ENCODE measurements around the gene DHX8.

- TF ChIP-seq PAX5 (IDR thresholded peaks at IDR 0.05; ENCODE audit: borderline replicate concordance, low read depth, low read length) (no peak), BRCA1 (IDR thresholded peaks at IDR 0.05; ENCODE audit: low read depth, low read length) (no peak), RAD21 (IDR thresholded peaks at IDR 0.05; ENCODE audit: insufficient read depth, low read depth, low read length) (no peak), EGR1 (IDR thresholded peaks at IDR 0.05; ENCODE audit: borderline replicate concordance in 1 of 2, low read depth in 2 of 2, low read length in 2 of 2) (no peak), SP1 (IDR thresholded peaks at IDR 0.05; ENCODE audit: low read depth, low read length) (no peak), POLR2A (IDR thresholded peaks at IDR 0.05; ENCODE audit: low read depth, low read length) (no peak), YY1 (IDR thresholded peaks at IDR 0.05; ENCODE audit: low read depth, low read length) (no peak), CBX3 (IDR thresholded peaks at IDR 0.05; ENCODE audit: borderline replicate concordance, low read depth) (no peak), EZH2 (IDR thresholded peaks at IDR 0.05; ENCODE audit: borderline replicate concordance, control insufficient read depth, low read depth, low read length) (no peak)
- TF ChIP-seq, protein P1, sequence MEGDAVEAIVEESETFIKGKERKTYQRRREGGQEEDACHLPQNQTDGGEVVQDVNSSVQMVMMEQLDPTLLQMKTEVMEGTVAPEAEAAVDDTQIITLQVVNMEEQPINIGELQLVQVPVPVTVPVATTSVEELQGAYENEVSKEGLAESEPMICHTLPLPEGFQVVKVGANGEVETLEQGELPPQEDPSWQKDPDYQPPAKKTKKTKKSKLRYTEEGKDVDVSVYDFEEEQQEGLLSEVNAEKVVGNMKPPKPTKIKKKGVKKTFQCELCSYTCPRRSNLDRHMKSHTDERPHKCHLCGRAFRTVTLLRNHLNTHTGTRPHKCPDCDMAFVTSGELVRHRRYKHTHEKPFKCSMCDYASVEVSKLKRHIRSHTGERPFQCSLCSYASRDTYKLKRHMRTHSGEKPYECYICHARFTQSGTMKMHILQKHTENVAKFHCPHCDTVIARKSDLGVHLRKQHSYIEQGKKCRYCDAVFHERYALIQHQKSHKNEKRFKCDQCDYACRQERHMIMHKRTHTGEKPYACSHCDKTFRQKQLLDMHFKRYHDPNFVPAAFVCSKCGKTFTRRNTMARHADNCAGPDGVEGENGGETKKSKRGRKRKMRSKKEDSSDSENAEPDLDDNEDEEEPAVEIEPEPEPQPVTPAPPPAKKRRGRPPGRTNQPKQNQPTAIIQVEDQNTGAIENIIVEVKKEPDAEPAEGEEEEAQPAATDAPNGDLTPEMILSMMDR (IDR thresholded peaks at IDR 0.05 in 2 of 3, conservative IDR thresholded peaks at IDR 0.05 in 1 of 3; ENCODE audit: control insufficient read depth in 2 of 3, extremely low read depth in 1 of 3, insufficient read depth in 1 of 3, low read depth in 3 of 3, low read length in 3 of 3), result no peak
- TF ChIP-seq, protein P2, sequence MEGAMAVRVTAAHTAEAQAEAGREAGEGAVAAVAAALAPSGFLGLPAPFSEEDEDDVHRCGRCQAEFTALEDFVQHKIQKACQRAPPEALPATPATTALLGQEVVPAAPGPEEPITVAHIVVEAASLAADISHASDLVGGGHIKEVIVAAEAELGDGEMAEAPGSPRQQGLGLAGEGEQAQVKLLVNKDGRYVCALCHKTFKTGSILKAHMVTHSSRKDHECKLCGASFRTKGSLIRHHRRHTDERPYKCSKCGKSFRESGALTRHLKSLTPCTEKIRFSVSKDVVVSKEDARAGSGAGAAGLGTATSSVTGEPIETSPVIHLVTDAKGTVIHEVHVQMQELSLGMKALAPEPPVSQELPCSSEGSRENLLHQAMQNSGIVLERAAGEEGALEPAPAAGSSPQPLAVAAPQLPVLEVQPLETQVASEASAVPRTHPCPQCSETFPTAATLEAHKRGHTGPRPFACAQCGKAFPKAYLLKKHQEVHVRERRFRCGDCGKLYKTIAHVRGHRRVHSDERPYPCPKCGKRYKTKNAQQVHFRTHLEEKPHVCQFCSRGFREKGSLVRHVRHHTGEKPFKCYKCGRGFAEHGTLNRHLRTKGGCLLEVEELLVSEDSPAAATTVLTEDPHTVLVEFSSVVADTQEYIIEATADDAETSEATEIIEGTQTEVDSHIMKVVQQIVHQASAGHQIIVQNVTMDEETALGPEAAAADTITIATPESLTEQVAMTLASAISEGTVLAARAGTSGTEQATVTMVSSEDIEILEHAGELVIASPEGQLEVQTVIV (IDR thresholded peaks at IDR 0.05; ENCODE audit: borderline replicate concordance, partially characterized antibody), result no peak
Measured at GRCh38 chr17:43562679-43563599, 79.2 kb downstream of the DHX8 start.
